PC-9 (cell line): ENCODE measurements around the gene VDAC1. TPM values are rescaled to one million over a fixed set of nuclear protein-coding genes. Genes with fewer than 3 reads are reported as not detected.

ENCODE experiments used
- BruUV-seq: library from RNA; stranded (reverse); fragments of 400-500 nt; replicated peaks from 2 replicates; lab custom pipeline; 2021; lab: Mats Ljungman, UMichigan
- CTCF ChIA-PET: fragments of 300-600 bp; sonication (Branson Sonifier 250); formaldehyde crosslinking; loops from one replicate; lab custom pipeline; 2022; ENCODE audit warnings: antibody characterized with exemption; lab: Charles Lee
- POLR2A ChIA-PET: fragments of 300-600 bp; sonication (Branson Sonifier 250); formaldehyde crosslinking; loops from one replicate; lab custom pipeline; 2022; ENCODE audit warnings: antibody characterized with exemption; ENCODE audit not compliant: unreplicated experiment; lab: Charles Lee
- DNase-seq, 2 experiments: peaks; one replicate each; pipeline versions ENCODE4 v3.0.0 to v3.0.0-alpha.2; 2015 to 2022; ENCODE audit warnings: mixed read lengths in 1 of 2
- H2AFZ ChIP-seq: fragments of 200-600 bp; sonication (generic); 2 replicates; pipeline ENCODE4 v1.8.1; 2017; ENCODE audit warnings: antibody characterized with exemption
- H3F3A ChIP-seq: fragments of 200-600 bp; sonication (generic); 2 replicates; pipeline ENCODE4 v1.8.1; 2017; ENCODE audit warnings: antibody characterized with exemption, mild to moderate bottlenecking, low read depth; ENCODE audit not compliant: insufficient read depth
- H3K27ac ChIP-seq: fragments of 200-600 bp; sonication (generic); 2 replicates; pipeline ENCODE4 v1.6.1; 2016; ENCODE audit warnings: mixed run types
- H3K27me3 ChIP-seq: fragments of 200-600 bp; sonication (generic); 2 replicates; pipeline ENCODE4 v1.6.1; 2016; ENCODE audit warnings: low read depth, mixed run types; ENCODE audit not compliant: insufficient read depth
- H3K36me3 ChIP-seq: fragments of 200-600 bp; sonication (generic); 2 replicates; pipeline ENCODE4 v1.6.1; 2016; ENCODE audit warnings: low read depth, mixed run types
- H3K4me1 ChIP-seq: fragments of 200-600 bp; sonication (generic); replicated peaks from 2 replicates; pipeline ENCODE4 v1.6.1; 2016; ENCODE audit warnings: mixed run types; ENCODE audit not compliant: insufficient read depth
- H3K4me2 ChIP-seq: fragments of 200-600 bp; sonication (generic); 2 replicates; pipeline ENCODE4 v1.6.1; 2017; ENCODE audit warnings: mixed run types
- H3K4me3 ChIP-seq: fragments of 200-600 bp; sonication (generic); 2 replicates; pipeline ENCODE4 v1.6.1; 2016; ENCODE audit warnings: mixed run types
- H3K79me2 ChIP-seq: fragments of 200-600 bp; sonication (generic); 2 replicates; pipeline ENCODE4 v1.6.1; 2017; ENCODE audit warnings: low read depth, mixed run types
- H3K9me2 ChIP-seq: fragments of 200-600 bp; sonication (generic); 2 replicates; pipeline ENCODE4 v1.8.1; 2017; ENCODE audit warnings: mild to moderate bottlenecking; ENCODE audit not compliant: insufficient read depth
- H3K9me3 ChIP-seq: fragments of 200-600 bp; sonication (generic); 2 replicates; pipeline ENCODE4 v1.8.1; 2016; ENCODE audit warnings: low read depth; ENCODE audit not compliant: insufficient read depth
- H4K20me1 ChIP-seq: fragments of 200-600 bp; sonication (generic); 2 replicates; pipeline ENCODE4 v1.8.1; 2017; ENCODE audit not compliant: insufficient read depth
- EZH2 ChIP-seq: fragments of 200-600 bp; sonication (generic); IDR thresholded peaks from 2 replicates; pipeline ENCODE4 v1.8.0; 2017; ENCODE audit warnings: antibody characterized with exemption, low read depth
- intact Hi-C: fragments of 100-400 bp; cut with micrococcal nuclease; formaldehyde crosslinking; loops from one replicate; pipeline ENCODE4 v1.10.0; 2022; ENCODE audit not compliant: unreplicated experiment
- total RNA-seq: library from RNA; stranded (reverse); gene quantifications from 2 replicates; pipeline ENCODE4 v1.2.3, GENCODE V29; 2021
- TF ChIP-seq, protein P1 (sequence below): fragments of 200-600 bp; sonication (generic); conservative IDR thresholded peaks from 2 replicates; pipeline ENCODE4 v1.6.1; 2017; ENCODE audit warnings: mixed run types, antibody characterized with exemption, mild to moderate bottlenecking, moderate library complexity

VDAC1 gene
- total RNA-seq, 1 experiment from 2014 or later = 228 TPM

DNA sequence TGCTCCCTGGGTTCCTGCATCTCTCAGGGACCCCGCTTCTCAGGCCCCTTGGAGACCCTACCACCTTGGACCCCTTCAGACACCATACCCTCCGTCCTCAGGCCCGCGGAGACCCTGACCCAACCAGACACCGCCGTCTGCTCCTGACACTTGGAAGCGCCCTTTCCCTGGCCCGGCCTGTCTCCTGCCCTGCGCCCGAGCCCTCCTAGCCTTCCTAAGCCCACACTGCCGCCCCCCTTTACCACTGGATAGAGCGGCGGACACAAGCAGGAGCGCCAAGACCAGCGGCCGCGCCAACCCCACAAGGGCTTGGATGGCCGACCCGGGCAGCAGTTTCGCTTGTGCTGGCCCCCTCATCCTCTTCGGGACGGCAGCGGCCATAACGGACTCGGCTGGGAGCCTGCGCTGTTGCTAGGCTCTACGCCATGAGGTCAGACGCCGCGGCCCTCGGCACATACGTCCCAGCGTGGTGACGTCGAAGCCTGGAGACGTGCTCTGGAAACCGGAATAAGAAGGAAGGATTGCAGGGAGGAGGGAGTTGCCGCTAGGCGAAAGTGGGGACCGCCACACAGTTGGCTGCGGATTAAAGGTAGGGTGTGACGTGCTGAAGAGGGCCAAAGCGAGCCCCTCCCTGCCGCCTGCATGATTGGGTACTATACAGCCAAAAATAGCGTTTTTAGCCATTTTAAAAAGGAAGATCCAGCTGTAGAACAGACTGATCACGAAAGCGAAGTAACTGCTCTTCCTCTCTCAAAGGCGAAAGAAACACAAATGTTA, 36.4 kb downstream of the VDAC1 start, which contains the start of gene C5orf15:
Gene C5orf15, minus strand, starts transcription at position 422 of the 777 bp plus-strand sequence. Its CDS starts 41 bp downstream, at position 381.
- H3K27me3 ChIP-seq = no peaks in the 10 kb centered on the region
- peaks cover 49% of the 10 kb centered on the region for H3K79me2 ChIP-seq
- peaks cover 39% of the 10 kb centered on the region for H3F3A ChIP-seq
- no peaks in the 10 kb centered on the region for H3K9me3 ChIP-seq
- ChIA-PET POLR2A (no interaction called here), CTCF (interaction anchor here (1.1 kb wide), 1 partner anchor 58 kb away, joined by 6 read pairs; no protein-coding TSS in a partner anchor)
- TF ChIP-seq, protein P1, sequence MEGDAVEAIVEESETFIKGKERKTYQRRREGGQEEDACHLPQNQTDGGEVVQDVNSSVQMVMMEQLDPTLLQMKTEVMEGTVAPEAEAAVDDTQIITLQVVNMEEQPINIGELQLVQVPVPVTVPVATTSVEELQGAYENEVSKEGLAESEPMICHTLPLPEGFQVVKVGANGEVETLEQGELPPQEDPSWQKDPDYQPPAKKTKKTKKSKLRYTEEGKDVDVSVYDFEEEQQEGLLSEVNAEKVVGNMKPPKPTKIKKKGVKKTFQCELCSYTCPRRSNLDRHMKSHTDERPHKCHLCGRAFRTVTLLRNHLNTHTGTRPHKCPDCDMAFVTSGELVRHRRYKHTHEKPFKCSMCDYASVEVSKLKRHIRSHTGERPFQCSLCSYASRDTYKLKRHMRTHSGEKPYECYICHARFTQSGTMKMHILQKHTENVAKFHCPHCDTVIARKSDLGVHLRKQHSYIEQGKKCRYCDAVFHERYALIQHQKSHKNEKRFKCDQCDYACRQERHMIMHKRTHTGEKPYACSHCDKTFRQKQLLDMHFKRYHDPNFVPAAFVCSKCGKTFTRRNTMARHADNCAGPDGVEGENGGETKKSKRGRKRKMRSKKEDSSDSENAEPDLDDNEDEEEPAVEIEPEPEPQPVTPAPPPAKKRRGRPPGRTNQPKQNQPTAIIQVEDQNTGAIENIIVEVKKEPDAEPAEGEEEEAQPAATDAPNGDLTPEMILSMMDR = no peak
- TF ChIP-seq EZH2 = no peak
- H2AFZ ChIP-seq = peak within 1 kb of the TSS; percentile 75
- H3K9me2 ChIP-seq = no peaks in the 10 kb centered on the region
- peaks cover 14% of the 10 kb centered on the region; the same call in 1 of the 2 replicates for H3K36me3 ChIP-seq
- DNase-seq = peak; percentile 87 to 93
- H3K4me1 ChIP-seq = peaks cover 16% of the 10 kb centered on the region; the same call in 1 of the 2 replicates
- BruUV-seq = TSS peak; percentile 78
- H3K4me3 ChIP-seq = peak within 1 kb of the TSS; percentile 74
- H3K4me2 ChIP-seq = peak within 1 kb of the TSS; percentile 87
- intact Hi-C loops = no loop called here
- no peaks in the 10 kb centered on the region for H4K20me1 ChIP-seq
- peak within 1 kb of the TSS; percentile 32 for H3K27ac ChIP-seq

DNA sequence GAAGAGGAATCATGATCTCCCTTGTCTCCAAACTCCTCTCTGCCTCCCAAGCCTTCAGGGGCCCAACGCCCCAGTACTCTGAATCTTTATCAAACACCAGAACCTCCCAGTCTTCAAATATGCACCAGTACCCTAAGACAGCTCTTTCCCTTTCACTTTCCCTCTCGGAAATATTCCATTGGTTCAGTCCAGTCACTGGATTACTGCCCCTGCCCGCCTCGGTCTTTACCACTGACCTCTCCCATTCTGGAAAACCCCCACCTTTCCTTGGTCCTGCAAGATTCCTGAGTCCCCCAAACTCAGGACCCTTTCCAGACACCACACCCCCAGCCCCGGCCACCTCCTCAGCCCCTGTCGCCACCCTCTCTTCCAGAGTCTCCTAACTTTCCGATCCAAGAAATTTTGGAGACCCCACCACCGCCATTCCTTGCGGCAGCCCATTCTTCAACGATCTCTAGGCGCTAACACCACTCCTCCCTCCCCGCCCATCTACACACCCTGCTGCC, 37.0 kb downstream of the VDAC1 start:
- TF ChIP-seq EZH2 = no peak
- TF ChIP-seq, protein P1 = no peak
- 0 out of 2 replicates have a peak overlapping the region, but pooled peaks have one; percentile 32 for H3K27ac ChIP-seq
- H3K4me2 ChIP-seq = peak overlapping the region; percentile 87
- H3F3A ChIP-seq = peaks cover 35% of the 10 kb centered on the region
- 0 out of 2 replicates have a peak, but pooled peaks cover 8% of the 10 kb centered on the region for H3K36me3 ChIP-seq
- H3K4me1 ChIP-seq = peaks cover 16% of the 10 kb centered on the region; the same call in 1 of the 2 replicates
- peaks cover 54% of the 10 kb centered on the region for H3K79me2 ChIP-seq
- ChIA-PET POLR2A (interaction anchor here (0.7 kb wide), 1 partner anchor 1542 kb away, joined by 5 read pairs; no protein-coding TSS in a partner anchor), CTCF (no interaction called here)
- intact Hi-C loops = no loop called here
- DNase-seq = peak in 1 of 2 experiments; percentile 12
- H3K4me3 ChIP-seq = peak overlapping the region; percentile 74
- no peaks in the 10 kb centered on the region for H3K9me3 ChIP-seq
- peak overlapping the region; percentile 75 for H2AFZ ChIP-seq
- H3K9me2 ChIP-seq = no peaks in the 10 kb centered on the region
- no TSS peak for BruUV-seq
- no peaks in the 10 kb centered on the region for H4K20me1 ChIP-seq
- no peaks in the 10 kb centered on the region for H3K27me3 ChIP-seq

- CTCF ChIA-PET = no interaction called here
- Histone ChIP-seq H3K27ac (no peak overlapping the region), H3K4me2 (peak overlapping the region; percentile 87), H2AFZ (no peak overlapping the region), H3K27me3 (no peaks in the 10 kb centered on the region), H3K4me3 (peak overlapping the region; percentile 74), H3K79me2 (peaks cover 60% of the 10 kb centered on the region), H3K9me3 (no peaks in the 10 kb centered on the region), H3K4me1 (peaks cover 16% of the 10 kb centered on the region; the same call in 1 of the 2 replicates), H3F3A (peaks cover 34% of the 10 kb centered on the region), H4K20me1 (no peaks in the 10 kb centered on the region), H3K36me3 (0 out of 2 replicates have a peak, but pooled peaks cover 8% of the 10 kb centered on the region), H3K9me2 (no peaks in the 10 kb centered on the region)
- POLR2A ChIA-PET = no interaction called here
- TF ChIP-seq, protein P1 = no peak
- no peak for TF ChIP-seq EZH2
- DNase-seq = no peak
- BruUV-seq = TSS peak; percentile 37
- intact Hi-C loops = no loop called here
Observed at GRCh38 chr5:133967124-133967523, 37.7 kb downstream of the VDAC1 start.
